Ascending aorta (tissue), 2 donors: ENCODE measurements around the gene RIMS4. TPM values are rescaled to one million over a fixed set of nuclear protein-coding genes. Genes with fewer than 3 reads are reported as not detected.

ENCODE experiments used
- DNase-seq, 2 donors: peaks; one replicate each; pipeline ENCODE4 v3.0.0-alpha.2; 2019; ENCODE audit warnings: low spot score in 2 of 2
- H3K27ac ChIP-seq, 2 donors: fragments of 200-600 bp; sonication (generic); one replicate each; pipeline ENCODE4 v1.5.1; 2016 to 2017; ENCODE audit warnings: mild to moderate bottlenecking in 1 of 2
- H3K27me3 ChIP-seq: fragments of 200-600 bp; sonication (generic); one replicate; pipeline ENCODE4 v1.5.1; 2017
- H3K36me3 ChIP-seq, 2 donors: fragments of 200-600 bp; sonication (generic); one replicate each; pipeline ENCODE4 v1.5.1; 2016
- H3K4me1 ChIP-seq, 2 donors: fragments of 200-600 bp; sonication (generic); one replicate each; pipeline ENCODE4 v1.5.1; 2016 to 2017; ENCODE audit warnings: mild to moderate bottlenecking in 1 of 2
- H3K4me3 ChIP-seq, 2 donors: fragments of 200-600 bp; sonication (generic); one replicate each; pipeline ENCODE4 v1.5.1; 2016 to 2017; ENCODE audit warnings: mild to moderate bottlenecking in 1 of 2
- H3K9me3 ChIP-seq, 2 donors: fragments of 200-600 bp; sonication (generic); one replicate each; pipeline ENCODE4 v1.5.1; 2016
- intact Hi-C: fragments of 100-400 bp; cut with DNase I; formaldehyde crosslinking; loops from one replicate; pipeline ENCODE4 v1.15.1; 2023
- total RNA-seq: library from RNA; depleted of rRNA; stranded (reverse); fragments of >200 nt; gene quantifications from one replicate; pipeline ENCODE4 v1.1.0, GENCODE V29; 2016
- TF ChIP-seq, protein P1 (sequence below), 3 experiments: fragments of 200-600 bp in 2 of 3; fragments of 450-650 bp in 1 of 3; sonication (generic) in 2 of 3; IDR thresholded peaks; one replicate each; pipeline ENCODE4 v1.5.1; 2016 to 2019; ENCODE audit warnings: antibody characterized with exemption in 3 of 3, mild to moderate bottlenecking in 1 of 3, moderate library complexity in 1 of 3

RIMS4 gene
- total RNA-seq, 1 donor from 2014 or later = 4.0 TPM

GRCh38 chr20:44784688-44785087 is 25.7 kb downstream of the RIMS4 start:
- no peak overlapping the region for H3K4me3 ChIP-seq
- peaks cover 0 to 9% of the 10 kb centered on the region in 2 donors for H3K4me1 ChIP-seq
- no peaks in the 10 kb centered on the region for H3K36me3 ChIP-seq
- intact Hi-C loops = no loop called here
- no peak overlapping the region for H3K27ac ChIP-seq
- H3K9me3 ChIP-seq = no peaks in the 10 kb centered on the region
- H3K27me3 ChIP-seq = no peaks in the 10 kb centered on the region
- TF ChIP-seq, protein P1, sequence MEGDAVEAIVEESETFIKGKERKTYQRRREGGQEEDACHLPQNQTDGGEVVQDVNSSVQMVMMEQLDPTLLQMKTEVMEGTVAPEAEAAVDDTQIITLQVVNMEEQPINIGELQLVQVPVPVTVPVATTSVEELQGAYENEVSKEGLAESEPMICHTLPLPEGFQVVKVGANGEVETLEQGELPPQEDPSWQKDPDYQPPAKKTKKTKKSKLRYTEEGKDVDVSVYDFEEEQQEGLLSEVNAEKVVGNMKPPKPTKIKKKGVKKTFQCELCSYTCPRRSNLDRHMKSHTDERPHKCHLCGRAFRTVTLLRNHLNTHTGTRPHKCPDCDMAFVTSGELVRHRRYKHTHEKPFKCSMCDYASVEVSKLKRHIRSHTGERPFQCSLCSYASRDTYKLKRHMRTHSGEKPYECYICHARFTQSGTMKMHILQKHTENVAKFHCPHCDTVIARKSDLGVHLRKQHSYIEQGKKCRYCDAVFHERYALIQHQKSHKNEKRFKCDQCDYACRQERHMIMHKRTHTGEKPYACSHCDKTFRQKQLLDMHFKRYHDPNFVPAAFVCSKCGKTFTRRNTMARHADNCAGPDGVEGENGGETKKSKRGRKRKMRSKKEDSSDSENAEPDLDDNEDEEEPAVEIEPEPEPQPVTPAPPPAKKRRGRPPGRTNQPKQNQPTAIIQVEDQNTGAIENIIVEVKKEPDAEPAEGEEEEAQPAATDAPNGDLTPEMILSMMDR (IDR thresholded peaks at IDR 0.05) = no peak
- no peak for DNase-seq

- H3K4me3 ChIP-seq = no peak overlapping the region
- TF ChIP-seq, protein P1 (IDR thresholded peaks at IDR 0.05) = no peak
These were observed 28.6 kb downstream of the RIMS4 start for GRCh38 chr20:44781791-44782190.

DNA sequence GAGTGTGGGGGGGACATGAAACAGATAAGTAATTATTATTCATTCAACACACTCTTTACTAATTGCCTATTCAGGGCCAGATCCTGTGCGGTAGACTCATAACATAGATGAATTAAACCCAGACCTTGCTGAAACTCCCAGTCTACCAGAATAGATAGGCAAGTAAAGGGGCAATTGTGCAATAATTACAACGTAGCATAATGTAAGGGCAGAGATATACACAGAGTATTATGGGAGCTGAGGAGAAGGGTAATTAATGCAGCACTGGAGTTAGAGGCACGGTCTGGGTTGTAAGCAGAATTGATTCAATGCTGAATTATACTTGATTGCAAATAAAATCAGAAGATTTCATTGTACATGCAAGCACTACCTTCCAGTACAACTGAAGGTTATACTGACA is 29.2 kb downstream of the RIMS4 start:
- no peaks in the 10 kb centered on the region for H3K9me3 ChIP-seq
- H3K36me3 ChIP-seq = no peaks in the 10 kb centered on the region
- DNase-seq = no peak
- intact Hi-C loops = no loop called here
- no peak overlapping the region for H3K4me3 ChIP-seq
- H3K4me1 ChIP-seq = peaks cover 0 to 5% of the 10 kb centered on the region in 2 donors
- no peak overlapping the region for H3K27ac ChIP-seq
- no peaks in the 10 kb centered on the region for H3K27me3 ChIP-seq
- TF ChIP-seq, protein P1 (IDR thresholded peaks at IDR 0.05) = no peak

More at GRCh38 chr20:44781791-44782190, 28.6 kb downstream of the RIMS4 start:
- Histone ChIP-seq H3K9me3 (no peaks in the 10 kb centered on the region), H3K27ac (no peak overlapping the region), H3K27me3 (no peaks in the 10 kb centered on the region), H3K4me1 (peaks cover 0 to 9% of the 10 kb centered on the region in 2 donors), H3K36me3 (no peaks in the 10 kb centered on the region)
- DNase-seq = no peak
- intact Hi-C loops = no loop called here

GRCh38 chr20:44780226-44780625 is 30.1 kb downstream of the RIMS4 start:
- intact Hi-C loops = no loop called here
- no peaks in the 10 kb centered on the region for H3K4me1 ChIP-seq
- TF ChIP-seq, protein P1 (IDR thresholded peaks at IDR 0.05) = no peak
- DNase-seq = no peak
- no peak overlapping the region for H3K27ac ChIP-seq
- no peaks in the 10 kb centered on the region for H3K27me3 ChIP-seq
- H3K4me3 ChIP-seq = no peak overlapping the region
- H3K36me3 ChIP-seq = no peaks in the 10 kb centered on the region
- H3K9me3 ChIP-seq = no peaks in the 10 kb centered on the region

- intact Hi-C loops = no loop called here
- H3K27ac ChIP-seq = no peak overlapping the region
- H3K9me3 ChIP-seq = no peaks in the 10 kb centered on the region
These were observed 33.4 kb downstream of the RIMS4 start for GRCh38 chr20:44776980-44777379.

More at GRCh38 chr20:44776980-44777379, 33.4 kb downstream of the RIMS4 start:
- DNase-seq = no peak
- Histone ChIP-seq H3K36me3 (no peaks in the 10 kb centered on the region), H3K4me1 (no peaks in the 10 kb centered on the region), H3K4me3 (no peak overlapping the region), H3K27me3 (no peaks in the 10 kb centered on the region)
- TF ChIP-seq, protein P1 (IDR thresholded peaks at IDR 0.05) = no peak
